Pancreas (tissue), 10 donors: ENCODE data around the gene PLN. TPM values are rescaled to one million over a fixed set of nuclear protein-coding genes. Genes with fewer than 3 reads are reported as not detected.

Source experiments
- ATAC-seq, 4 donors: fragments of 200-7000 bp; cut with Tn5 transposase; one replicate each; pipeline versions ENCODE4 v1.8.0 to v1.9.1; 2020; ENCODE audit warnings: mild to moderate bottlenecking in 4 of 4, moderate library complexity in 4 of 4
- DNase-seq, 6 donors: peaks; one replicate each; pipeline ENCODE4 v3.0.0-alpha.2; 2020
- FAIRE-seq: peaks from 2 replicates; lab custom pipeline; 2012; peaks lifted over from hg19 to GRCh38; lab: Jason Lieb, UNC
- H3K27ac ChIP-seq, 4 donors: fragments of 200-600 bp; sonication (generic); 1 replicate in 3 of 4; 2 replicates in 1 of 4; pipeline versions ENCODE4 v1.5.0 to v1.8.0; 2020
- H3K27me3 ChIP-seq, 4 donors: fragments of 200-600 bp; one replicate each; pipeline ENCODE4 v1.8.0; 2021
- H3K36me3 ChIP-seq, 3 donors: fragments of 200-600 bp; sonication (generic) in 1 of 3; one replicate each; pipeline versions ENCODE4 v1.5.0 to v1.8.0; 2020 to 2021
- H3K4me1 ChIP-seq, 3 donors: fragments of 200-600 bp; one replicate each; pipeline ENCODE4 v1.8.0; 2021
- H3K4me3 ChIP-seq, 4 donors: fragments of 200-600 bp; sonication (generic) in 2 of 4; one replicate each; pipeline versions ENCODE4 v1.5.0 to v1.8.0; 2020 to 2021
- H3K9me3 ChIP-seq, 4 donors: fragments of 200-600 bp; one replicate each; pipeline ENCODE4 v1.8.0; 2021
- WGBS, 2 donors: extraction: QIAGEN DNeasy Blood & Tissue Kit; methylation state at CpG; one replicate each; pipeline ENCODE4 v1.1.7; 2013; 5-methylcytosine and 5-hydroxymethylcytosine counted together
- intact Hi-C, 3 donors: fragments of 100-400 bp; cut with DNase I; formaldehyde crosslinking; loops; one replicate each; pipeline versions ENCODE4 v1.11.1 to v1.14.2; 2022
- polyA plus RNA-seq, 2 donors: library from polyadenylated mRNA; stranded (reverse); fragments of 200-250 nt; gene quantifications; one replicate each; pipeline ENCODE4 v1.2.3, GENCODE V29; 2013
- total RNA-seq, 6 donors: library from RNA; stranded (reverse); fragmentation: NEBNext Ultra II Directional in 4 of 6; extraction: Animal tissue kit (Norgen Biotek cat#: 25700) in 4 of 6; gene quantifications; one replicate each; pipeline versions ENCODE4 v1.2.1 to v1.2.4, GENCODE V29; 2021 to 2023
- TF ChIP-seq, protein P1 (sequence below), 4 donors: fragments of 200-600 bp; sonication (generic) in 3 of 4; IDR thresholded peaks; one replicate each; pipeline versions ENCODE4 v1.5.0 to v1.8.0; 2021; ENCODE audit warnings: antibody characterized with exemption in 4 of 4
- donor health status: healthy with polysubstance abuse.
- donor health status: DM: no; HTN: no; CAD: no; lungs with moderate emphysema.
- donor health status: DM: no; HTN: no; CAD: no.
- donor health status: control.
- donor health status: control.
- donor health status: Bipolar disorder and iron deficiency.
- donor health status: DM: yes; HTN: yes; CAD: no.
- donor health status: DM: no; HTN: no; CAD: no.
- donor health status: DM: no; HTN: no; CAD: no.
- donor health status: DM: yes; HTN: yes; CAD: no.

The PLN gene
- total and polyA plus RNA-seq, 8 donors: 0.09 to 2.8 (median 0.79) TPM

GRCh38 chr6:118591897-118592296 lies 43.8 kb downstream of the PLN start:
- no peak for FAIRE-seq
- WGBS, 2 donors: 79 to 82% methylated on average over 3 of the region's 3 CpGs
- ATAC-seq: no peak
- H3K27ac ChIP-seq: no peak overlapping the region
- H3K9me3 ChIP-seq: no peaks in the 10 kb centered on the region
- H3K4me1 ChIP-seq: peaks cover 0 to 4% (median 2%) of the 10 kb centered on the region in 3 donors
- no peak overlapping the region for H3K4me3 ChIP-seq
- TF ChIP-seq, protein P1, sequence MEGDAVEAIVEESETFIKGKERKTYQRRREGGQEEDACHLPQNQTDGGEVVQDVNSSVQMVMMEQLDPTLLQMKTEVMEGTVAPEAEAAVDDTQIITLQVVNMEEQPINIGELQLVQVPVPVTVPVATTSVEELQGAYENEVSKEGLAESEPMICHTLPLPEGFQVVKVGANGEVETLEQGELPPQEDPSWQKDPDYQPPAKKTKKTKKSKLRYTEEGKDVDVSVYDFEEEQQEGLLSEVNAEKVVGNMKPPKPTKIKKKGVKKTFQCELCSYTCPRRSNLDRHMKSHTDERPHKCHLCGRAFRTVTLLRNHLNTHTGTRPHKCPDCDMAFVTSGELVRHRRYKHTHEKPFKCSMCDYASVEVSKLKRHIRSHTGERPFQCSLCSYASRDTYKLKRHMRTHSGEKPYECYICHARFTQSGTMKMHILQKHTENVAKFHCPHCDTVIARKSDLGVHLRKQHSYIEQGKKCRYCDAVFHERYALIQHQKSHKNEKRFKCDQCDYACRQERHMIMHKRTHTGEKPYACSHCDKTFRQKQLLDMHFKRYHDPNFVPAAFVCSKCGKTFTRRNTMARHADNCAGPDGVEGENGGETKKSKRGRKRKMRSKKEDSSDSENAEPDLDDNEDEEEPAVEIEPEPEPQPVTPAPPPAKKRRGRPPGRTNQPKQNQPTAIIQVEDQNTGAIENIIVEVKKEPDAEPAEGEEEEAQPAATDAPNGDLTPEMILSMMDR (IDR thresholded peaks at IDR 0.05): no peak
- no peaks in the 10 kb centered on the region for H3K27me3 ChIP-seq
- intact Hi-C loops: no loop called here
- no peaks in the 10 kb centered on the region for H3K36me3 ChIP-seq
- no peak for DNase-seq

GRCh38 chr6:118594877-118595276 lies 46.8 kb downstream of the PLN start:
- no peaks in the 10 kb centered on the region for H3K4me1 ChIP-seq
- intact Hi-C loops: no loop called here
- H3K36me3 ChIP-seq: no peaks in the 10 kb centered on the region
- H3K4me3 ChIP-seq: no peak overlapping the region
- no peak for ATAC-seq
- no peaks in the 10 kb centered on the region for H3K27me3 ChIP-seq
- H3K27ac ChIP-seq: no peak overlapping the region
- 96 to 98% methylated on average over 1 of the region's 1 CpG for WGBS, 2 donors
- no peaks in the 10 kb centered on the region for H3K9me3 ChIP-seq
- no peak for FAIRE-seq
- no peak for DNase-seq
- TF ChIP-seq, protein P1 (IDR thresholded peaks at IDR 0.05): no peak

DNA sequence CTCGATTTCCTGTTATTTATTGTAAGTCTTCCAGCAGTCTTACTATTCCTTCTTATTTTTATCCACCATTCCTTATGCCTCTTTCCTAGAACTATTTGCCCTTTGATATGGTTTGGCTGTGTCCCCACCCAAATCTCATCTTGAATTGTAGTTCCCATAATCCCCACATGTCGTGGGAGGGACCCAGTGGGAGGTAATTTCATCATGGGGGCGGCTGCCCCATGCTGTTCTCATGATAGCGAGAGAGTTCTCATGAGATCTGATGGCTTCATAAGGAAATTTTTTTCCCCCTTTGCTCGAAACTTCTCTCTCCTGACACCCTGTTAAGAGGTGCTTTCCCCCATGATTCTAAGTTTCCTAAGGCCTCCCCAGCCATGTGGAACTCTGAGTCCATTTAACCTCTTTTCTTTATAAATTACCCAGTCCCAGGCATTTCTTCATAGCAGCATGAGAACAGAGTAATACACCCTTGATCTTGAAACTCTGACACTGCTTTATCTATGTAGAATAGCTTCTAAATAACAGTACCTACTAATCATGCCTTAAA lies 48.8 kb downstream of the PLN start:
- intact Hi-C loops: no loop called here
- DNase-seq (no peak), FAIRE-seq (no peak), ATAC-seq (no peak)
- Histone ChIP-seq H3K4me3 (no peak overlapping the region), H3K36me3 (no peaks in the 10 kb centered on the region), H3K27me3 (no peaks in the 10 kb centered on the region), H3K27ac (no peak overlapping the region), H3K9me3 (no peaks in the 10 kb centered on the region), H3K4me1 (no peaks in the 10 kb centered on the region)
- 94% methylated on average over 5 of the region's 5 CpGs for WGBS, 2 donors
- TF ChIP-seq, protein P1 (IDR thresholded peaks at IDR 0.05): no peak

- TF ChIP-seq, protein P1 (IDR thresholded peaks at IDR 0.05): no peak
- Histone ChIP-seq H3K27me3 (no peaks in the 10 kb centered on the region), H3K4me1 (no peaks in the 10 kb centered on the region), H3K4me3 (no peak overlapping the region), H3K36me3 (no peaks in the 10 kb centered on the region), H3K9me3 (no peaks in the 10 kb centered on the region), H3K27ac (no peak overlapping the region)
- 83 to 87% methylated on average over 3 of the region's 3 CpGs for WGBS, 2 donors
- intact Hi-C loops: no loop called here
- ATAC-seq (no peak), FAIRE-seq (no peak), DNase-seq (no peak)
Measured at GRCh38 chr6:118597636-118598035, 49.5 kb downstream of the PLN start.

DNA sequence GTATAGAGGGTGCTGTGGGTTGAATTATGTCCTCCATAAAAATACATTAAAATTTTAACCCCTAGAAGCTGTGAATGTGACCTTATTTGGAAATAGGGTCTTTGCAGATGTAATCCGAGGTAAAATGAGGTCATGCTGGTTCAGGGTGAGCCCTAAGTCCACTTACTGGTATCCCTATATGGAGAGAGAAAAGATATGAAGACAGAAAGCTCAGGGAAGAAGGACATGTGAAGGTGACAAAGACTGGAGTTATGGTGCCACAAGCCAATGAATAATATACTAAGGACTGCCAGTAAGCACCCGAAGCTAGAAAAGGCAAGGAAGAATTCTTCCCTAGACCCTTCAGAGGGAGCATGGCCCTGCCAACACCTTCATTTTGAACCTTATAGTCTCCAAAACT lies 50.2 kb downstream of the PLN start:
- DNase-seq (no peak), ATAC-seq (no peak), FAIRE-seq (no peak)
- H3K9me3 ChIP-seq: no peaks in the 10 kb centered on the region
- intact Hi-C loops: no loop called here
- TF ChIP-seq, protein P1 (IDR thresholded peaks at IDR 0.05): no peak
- H3K4me1 ChIP-seq: no peaks in the 10 kb centered on the region
- 74 to 89% methylated on average over 2 of the region's 2 CpGs for WGBS, 2 donors
- H3K27ac ChIP-seq: no peak overlapping the region
- no peaks in the 10 kb centered on the region for H3K27me3 ChIP-seq
- no peak overlapping the region for H3K4me3 ChIP-seq
- H3K36me3 ChIP-seq: no peaks in the 10 kb centered on the region
